ENCODE measurements around the gene UHRF2. TPM values are rescaled to one million over a fixed set of nuclear protein-coding genes. Genes with fewer than 3 reads are reported as not detected.
"Not testable (repeated sequence)": the region's sequence is repeated elsewhere in the genome, so short reads cannot be mapped to it uniquely, and the experiment has no call there.

Gene UHRF2
- total RNA-seq, 1 experiment from 2014 or later, result 45.2 TPM

GRCh38 chr9:6368831-6369230 lies 44.2 kb upstream of the UHRF2 start:
- Histone ChIP-seq H2AFZ (ENCODE audit: low read length) (no peak overlapping the region), H3K27me3 (ENCODE audit: insufficient read depth, low read length) (no peaks in the 10 kb centered on the region), H2BK20ac (ENCODE audit: low read depth, low read length, poor library complexity, severe bottlenecking) (no peak overlapping the region), H4K8ac (replicated peaks; ENCODE audit: insufficient read length, low read depth, low read length) (no peak overlapping the region), H3K4me2 (ENCODE audit: insufficient read depth, insufficient read length, low read length) (no peak overlapping the region), H3K14ac (ENCODE audit: insufficient read depth, low read length) (no peak overlapping the region), H2BK12ac (ENCODE audit: insufficient read length, low read depth, low read length) (no peak overlapping the region), H3K79me1 (ENCODE audit: insufficient read depth, low read depth, low read length, poor library complexity, severe bottlenecking) (no peaks in the 10 kb centered on the region), H2BK120ac (ENCODE audit: low read depth, low read length, poor library complexity, severe bottlenecking) (no peak overlapping the region), H3T11ph (ENCODE audit: low read length) (no peak overlapping the region), H3K4ac (ENCODE audit: low read depth, low read length) (no peak overlapping the region), H4K91ac (ENCODE audit: insufficient read length, low read depth, low read length) (no peak overlapping the region), H4K20me1 (ENCODE audit: control insufficient read depth, insufficient read depth, insufficient read length) (no peaks in the 10 kb centered on the region), H4K5ac (ENCODE audit: insufficient read length, low read depth, low read length) (no peak overlapping the region), H2BK15ac (ENCODE audit: low read depth, low read length) (no peak overlapping the region), H3K27ac (ENCODE audit: insufficient read length, low read depth, low read length) (no peak overlapping the region), H3K9ac (ENCODE audit: extremely low read depth, insufficient read length, low read length) (no peak overlapping the region), H3K4me1 (ENCODE audit: insufficient read depth, low read length) (no peaks in the 10 kb centered on the region), H3K23ac (ENCODE audit: insufficient read length, low read depth, low read length) (no peak overlapping the region), H3K9me3 (ENCODE audit: control insufficient read depth, low read depth, low read length) (peaks cover 21% of the 10 kb centered on the region), H3K79me2 (ENCODE audit: insufficient read depth, low read length) (no peaks in the 10 kb centered on the region), H2AK5ac (ENCODE audit: insufficient read length, low read length) (no peak overlapping the region), H3K56ac (ENCODE audit: insufficient read length, low read depth, low read length) (no peak overlapping the region), H3K23me2 (ENCODE audit: insufficient read length, low read depth, low read length, poor library complexity, severe bottlenecking) (no peaks in the 10 kb centered on the region), H3K18ac (ENCODE audit: insufficient read length, low read depth, low read length) (no peak overlapping the region), H2BK5ac (ENCODE audit: insufficient read length, low read length) (no peak overlapping the region)
- Mint-ChIP-seq H3K9me3 (peaks cover 24 to 25% of the 10 kb centered on the region in 2 experiments), H3K27me3 (ENCODE audit: low read depth) (no peaks in the 10 kb centered on the region; the same call in 1 of the 2 replicates), H3K4me3 (no peak overlapping the region), H3K36me3 (ENCODE audit: insufficient read depth in 1 of 3, low read depth in 3 of 3) (peaks cover 0 to 5% (median 3%) of the 10 kb centered on the region in 3 experiments; a peak in 6 of 7 replicates), H3K27ac (no peak overlapping the region), H3K4me1 (no peaks in the 10 kb centered on the region)
- no peak for DNase-seq
- no CpG with 5 or more reads among the region's 2 CpGs for whole genome bisulfite sequencing (ENCODE audit: extremely low coverage, insufficient read length, low lambda C conversion rate)
- TF ChIP-seq CTCF (conservative IDR thresholded peaks at IDR 0.05), result no peak

- H2AK5ac ChIP-seq (ENCODE audit: insufficient read length, low read length); H3K23me2 ChIP-seq (ENCODE audit: insufficient read length, low read depth, low read length, poor library complexity, severe bottlenecking); DNase-seq; H4K91ac ChIP-seq (ENCODE audit: insufficient read length, low read depth, low read length); H2BK20ac ChIP-seq (ENCODE audit: low read depth, low read length, poor library complexity, severe bottlenecking); H2AFZ ChIP-seq (ENCODE audit: low read length); H3K27ac Mint-ChIP-seq; H3K4ac ChIP-seq (ENCODE audit: low read depth, low read length); H4K5ac ChIP-seq (ENCODE audit: insufficient read length, low read depth, low read length); H2BK120ac ChIP-seq (ENCODE audit: low read depth, low read length, poor library complexity, severe bottlenecking); H3K4me1 ChIP-seq (ENCODE audit: insufficient read depth, low read length); H3K27me3 ChIP-seq (ENCODE audit: insufficient read depth, low read length); H3K79me1 ChIP-seq (ENCODE audit: insufficient read depth, low read depth, low read length, poor library complexity, severe bottlenecking); H3K14ac ChIP-seq (ENCODE audit: insufficient read depth, low read length); H3K9me3 ChIP-seq (ENCODE audit: control insufficient read depth, low read depth, low read length); H3K4me3 Mint-ChIP-seq; H2BK12ac ChIP-seq (ENCODE audit: insufficient read length, low read depth, low read length); H3K18ac ChIP-seq (ENCODE audit: insufficient read length, low read depth, low read length); H3K36me3 Mint-ChIP-seq (ENCODE audit: insufficient read depth in 1 of 3, low read depth in 3 of 3); H3K4me2 ChIP-seq (ENCODE audit: insufficient read depth, insufficient read length, low read length); H3K9ac ChIP-seq (ENCODE audit: extremely low read depth, insufficient read length, low read length); H3K27ac ChIP-seq (ENCODE audit: insufficient read length, low read depth, low read length); H4K8ac ChIP-seq (replicated peaks; ENCODE audit: insufficient read length, low read depth, low read length); H2BK5ac ChIP-seq (ENCODE audit: insufficient read length, low read length); H2BK15ac ChIP-seq (ENCODE audit: low read depth, low read length); H3K4me1 Mint-ChIP-seq; H3T11ph ChIP-seq (ENCODE audit: low read length); H3K79me2 ChIP-seq (ENCODE audit: insufficient read depth, low read length); H4K20me1 ChIP-seq (ENCODE audit: control insufficient read depth, insufficient read depth, insufficient read length); H3K56ac ChIP-seq (ENCODE audit: insufficient read length, low read depth, low read length); H3K23ac ChIP-seq (ENCODE audit: insufficient read length, low read depth, low read length): not testable (repeated sequence)
- Mint-ChIP-seq H3K27me3 (ENCODE audit: low read depth) (peaks cover 10% of the 10 kb centered on the region), H3K9me3 (peaks cover 9 to 15% of the 10 kb centered on the region in 2 experiments)
- no CpG with 5 or more reads among the region's 4 CpGs for WGBS (ENCODE audit: extremely low coverage, insufficient read length, low lambda C conversion rate)
Observed at GRCh38 chr9:6381477-6382012, 31.5 kb upstream of the UHRF2 start.
